Gastrocnemius medialis (tissue), 4 donors: Measurements from ENCODE around the gene NR1D2.

ENCODE experiments used
- POLR2A ChIP-seq, 2 donors: fragments of 450-650 bp; IDR thresholded peaks; one replicate each; pipeline ENCODE4 v1.6.1; 2017; ENCODE audit warnings: antibody characterized with exemption in 2 of 2, mild to moderate bottlenecking in 2 of 2, moderate library complexity in 2 of 2
- TF ChIP-seq, protein P1 (sequence below), 5 experiments: fragments of 450-650 bp in 3 of 5; fragments of 200-600 bp in 2 of 5; sonication (generic) in 2 of 5; IDR thresholded peaks in 4 of 5; conservative IDR thresholded peaks in 1 of 5; 1 replicate in 4 of 5; 2 replicates in 1 of 5; pipeline ENCODE4 v1.5.1; 2016 to 2019; ENCODE audit warnings: antibody characterized with exemption in 5 of 5, mild to moderate bottlenecking in 3 of 5, moderate library complexity in 3 of 5

DNA sequence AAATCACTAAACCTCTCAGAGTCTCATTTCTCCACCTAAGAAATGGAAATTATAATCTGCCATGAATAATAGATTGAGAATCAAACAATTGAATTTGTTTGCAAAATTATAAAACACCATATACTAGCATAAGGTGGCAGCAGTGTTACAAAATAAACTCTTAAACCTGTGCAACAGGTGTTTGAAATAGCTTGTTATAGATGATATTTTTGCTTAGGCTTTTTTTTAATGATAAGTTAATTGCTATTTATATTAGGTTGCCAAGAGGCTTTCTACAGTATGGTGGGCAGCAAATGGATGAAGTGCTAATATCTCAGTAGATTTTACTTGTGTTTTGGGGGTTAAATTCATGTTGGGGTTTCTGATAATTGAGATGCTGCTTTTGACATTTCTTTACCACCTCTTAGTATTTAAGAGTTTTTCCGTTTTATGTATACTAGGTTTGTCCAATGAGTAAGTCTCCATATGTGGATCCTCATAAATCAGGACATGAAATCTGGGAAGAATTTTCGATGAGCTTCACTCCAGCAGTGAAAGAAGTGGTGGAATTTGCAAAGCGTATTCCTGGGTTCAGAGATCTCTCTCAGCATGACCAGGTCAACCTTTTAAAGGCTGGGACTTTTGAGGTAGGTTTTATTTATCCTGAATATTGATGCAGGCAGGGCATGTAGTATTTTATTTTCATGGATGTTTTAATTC, 19.6 kb downstream of the NR1D2 start:
- TF ChIP-seq, protein P1, sequence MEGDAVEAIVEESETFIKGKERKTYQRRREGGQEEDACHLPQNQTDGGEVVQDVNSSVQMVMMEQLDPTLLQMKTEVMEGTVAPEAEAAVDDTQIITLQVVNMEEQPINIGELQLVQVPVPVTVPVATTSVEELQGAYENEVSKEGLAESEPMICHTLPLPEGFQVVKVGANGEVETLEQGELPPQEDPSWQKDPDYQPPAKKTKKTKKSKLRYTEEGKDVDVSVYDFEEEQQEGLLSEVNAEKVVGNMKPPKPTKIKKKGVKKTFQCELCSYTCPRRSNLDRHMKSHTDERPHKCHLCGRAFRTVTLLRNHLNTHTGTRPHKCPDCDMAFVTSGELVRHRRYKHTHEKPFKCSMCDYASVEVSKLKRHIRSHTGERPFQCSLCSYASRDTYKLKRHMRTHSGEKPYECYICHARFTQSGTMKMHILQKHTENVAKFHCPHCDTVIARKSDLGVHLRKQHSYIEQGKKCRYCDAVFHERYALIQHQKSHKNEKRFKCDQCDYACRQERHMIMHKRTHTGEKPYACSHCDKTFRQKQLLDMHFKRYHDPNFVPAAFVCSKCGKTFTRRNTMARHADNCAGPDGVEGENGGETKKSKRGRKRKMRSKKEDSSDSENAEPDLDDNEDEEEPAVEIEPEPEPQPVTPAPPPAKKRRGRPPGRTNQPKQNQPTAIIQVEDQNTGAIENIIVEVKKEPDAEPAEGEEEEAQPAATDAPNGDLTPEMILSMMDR (IDR thresholded peaks at IDR 0.05 in 4 of 5, conservative IDR thresholded peaks at IDR 0.05 in 1 of 5), result no peak
- no peak for TF ChIP-seq POLR2A (IDR thresholded peaks at IDR 0.05)
